RWPE1 (cell line): Measurements from ENCODE around the gene FMN2.

Experiments
- CTCF ChIA-PET: fragments of 350-600 bp; sonication (Branson Sonifier 250); formaldehyde crosslinking; extraction: SDS; loops from one replicate; lab custom pipeline; 2021; lab: Yijun Ruan, JAX
- POLR2A ChIA-PET: fragments of 400-600 bp; formaldehyde crosslinking; extraction: SDS; loops from one replicate; lab custom pipeline; 2020; ENCODE audit warnings: antibody characterized with exemption; ENCODE audit not compliant: low non-redundant PET; lab: Yijun Ruan, JAX
- DNase-seq: peaks from one replicate; pipeline ENCODE4 v3.0.0; 2012; ENCODE audit warnings: low spot score
- H3K27ac ChIP-seq: fragments of 450-650 bp; 2 replicates; pipeline ENCODE4 v1.5.1; 2017
- CTCF ChIP-seq: fragments of 450-650 bp; conservative IDR thresholded peaks from 2 replicates; pipeline ENCODE4 v1.5.1; 2017; ENCODE audit warnings: low read depth, mild to moderate bottlenecking

FMN2 gene

GRCh38 chr1:240094041-240094722, 2.5 kb downstream of the FMN2 start:
- CTCF ChIA-PET: no interaction called here

GRCh38 chr1:240096974-240097373, 5.3 kb downstream of the FMN2 start:
- POLR2A ChIA-PET: no interaction called here
- TF ChIP-seq CTCF: no peak
- no peak overlapping the region for H3K27ac ChIP-seq
- CTCF ChIA-PET: no interaction called here
- DNase-seq: no peak

More at GRCh38 chr1:240094041-240094722, 2.5 kb downstream of the FMN2 start:
- DNase-seq: no peak
- H3K27ac ChIP-seq: no peak overlapping the region
- POLR2A ChIA-PET: no interaction called here
- TF ChIP-seq CTCF: no peak

- DNase-seq: no peak
- TF ChIP-seq CTCF: no peak
- no peak overlapping the region for H3K27ac ChIP-seq
- POLR2A ChIA-PET: no interaction called here
- CTCF ChIA-PET: no interaction called here
Observed at GRCh38 chr1:240098534-240098933, 6.9 kb downstream of the FMN2 start.

- CTCF ChIA-PET: no interaction called here
- POLR2A ChIA-PET: no interaction called here
- no peak for DNase-seq
- no peak overlapping the region for H3K27ac ChIP-seq
- no peak for TF ChIP-seq CTCF
Observed at GRCh38 chr1:240099329-240099728, 7.6 kb downstream of the FMN2 start.

- ChIA-PET POLR2A (no interaction called here), CTCF (interaction anchor here (0.6 kb wide), 1 partner anchor 218 kb away, joined by 3 read pairs; no protein-coding TSS in a partner anchor)
- no peak overlapping the region for H3K27ac ChIP-seq
- no peak for DNase-seq
- no peak for TF ChIP-seq CTCF
Observed at GRCh38 chr1:240099748-240100147, 8.1 kb downstream of the FMN2 start.

- no peak for DNase-seq
- H3K27ac ChIP-seq: no peak overlapping the region
- TF ChIP-seq CTCF: no peak
- POLR2A ChIA-PET: no interaction called here
- CTCF ChIA-PET: interaction anchor here (0.6 kb wide), 1 partner anchor 219 kb away, joined by 3 read pairs; no protein-coding TSS in a partner anchor
Observed at GRCh38 chr1:240100371-240100934, 8.8 kb downstream of the FMN2 start.
